Measurements from ENCODE around the gene DBR1. TPM values are rescaled to one million over a fixed set of nuclear protein-coding genes. Genes with fewer than 3 reads are reported as not detected.

The DBR1 gene
- 10 to 100 TPM; 20.0 to 22.3 TPM for total RNA-seq

GRCh38 chr3:138174421-138175131 lies at the start of gene DBR1:
DBR1 (minus strand) TSS chr3:138174921; CDS start chr3:138174795, 126 bp downstream.
- H3K4me1 Mint-ChIP-seq (ENCODE audit: low read depth): peaks cover 37% of the 10 kb centered on the region
- intact Hi-C loops (cut with micrococcal nuclease): loop anchor here (1.0 to 5.0 kb wide), 7 partner anchors 13 to 661 kb away; partner anchors contain the start of genes ARMC8, ESYT3 and NME9
- CTCF ChIA-PET: interaction anchor here (0.6 to 2.4 kb wide), 8 partner anchors 11 to 762 kb away, joined by 3 to 12 read pairs (median 4); partner anchors contain the start of gene ARMC8
- peak within 1 kb of the TSS; percentile 97 for H3K27ac Mint-ChIP-seq
- H3K9me3 Mint-ChIP-seq: no peaks in the 10 kb centered on the region
- H3K4me3 Mint-ChIP-seq: peak within 1 kb of the TSS; percentile 97
- peaks cover 22% of the 10 kb centered on the region for H3K36me3 Mint-ChIP-seq (ENCODE audit: low read depth)
- peak; percentile 89 for DNase-seq
- no peaks in the 10 kb centered on the region for H3K27me3 Mint-ChIP-seq (ENCODE audit: low read depth)

DNA sequence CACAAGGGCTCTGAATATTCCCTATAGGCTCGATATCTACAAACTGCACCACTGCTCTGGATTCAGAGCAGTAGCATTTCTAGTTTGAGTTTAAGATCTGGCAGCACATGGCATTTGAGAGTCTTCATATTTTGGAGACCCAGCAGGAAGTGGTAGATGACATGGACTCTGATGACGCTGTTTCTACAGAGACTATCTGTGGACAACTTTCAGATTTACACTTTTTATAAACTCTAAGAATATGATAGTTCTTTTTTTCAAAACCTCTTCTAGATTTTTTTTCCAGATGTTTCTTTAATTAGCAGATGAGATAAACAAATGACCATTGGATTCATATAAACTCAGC lies 48.2 kb upstream of the DBR1 start:
- no peak for DNase-seq
- Mint-ChIP-seq H3K4me3 (no peak overlapping the region), H3K27ac (no peak overlapping the region), H3K9me3 (no peaks in the 10 kb centered on the region), H3K27me3 (ENCODE audit: low read depth) (no peaks in the 10 kb centered on the region), H3K36me3 (ENCODE audit: low read depth) (peaks cover 33% of the 10 kb centered on the region), H3K4me1 (ENCODE audit: low read depth) (peaks cover 36% of the 10 kb centered on the region)
- CTCF ChIA-PET: no interaction called here
- intact Hi-C loops (cut with micrococcal nuclease): no loop called here

DNA sequence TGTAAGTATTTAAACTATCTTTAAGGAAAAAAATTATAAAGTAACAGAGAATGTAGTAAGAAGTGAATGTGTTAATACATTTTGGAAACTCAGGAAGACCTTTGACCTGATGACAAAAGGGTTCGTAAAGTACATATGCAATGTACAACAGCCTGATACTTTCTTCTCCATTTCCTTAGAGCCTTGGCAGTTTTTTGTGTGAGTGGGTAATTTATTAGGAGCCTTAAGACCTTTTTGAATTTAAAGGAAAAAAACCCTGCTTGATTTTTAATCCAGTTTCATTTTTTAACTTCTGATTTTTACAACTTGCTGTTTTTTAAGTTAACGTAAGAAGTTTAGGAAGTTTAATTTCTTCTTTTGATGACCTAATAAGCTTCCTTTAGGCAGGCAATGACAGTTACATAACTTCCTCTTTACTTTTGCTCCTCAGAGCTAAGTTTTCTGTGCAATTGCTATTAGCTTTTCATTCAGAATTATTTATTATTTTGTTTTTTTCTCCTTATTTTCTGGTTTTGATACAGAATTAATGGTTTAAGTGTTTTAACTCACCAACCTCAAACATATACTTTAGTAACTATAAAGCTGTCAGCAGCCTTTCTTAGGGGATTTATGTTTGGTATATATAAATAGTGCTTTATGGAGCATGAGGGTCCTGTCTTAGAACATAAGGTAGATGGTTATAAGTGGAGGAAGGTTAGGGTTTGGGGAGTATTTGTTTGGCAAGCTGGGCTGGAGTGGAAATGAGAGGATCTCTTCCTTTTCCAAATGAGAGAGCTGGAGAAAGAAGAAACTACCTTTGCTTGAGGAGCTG lies 47.6 kb upstream of the DBR1 start:
- no peak for DNase-seq
- Mint-ChIP-seq H3K27ac (no peak overlapping the region), H3K4me1 (ENCODE audit: low read depth) (peaks cover 40% of the 10 kb centered on the region), H3K27me3 (ENCODE audit: low read depth) (no peaks in the 10 kb centered on the region), H3K9me3 (no peaks in the 10 kb centered on the region), H3K36me3 (ENCODE audit: low read depth) (peaks cover 29% of the 10 kb centered on the region), H3K4me3 (no peak overlapping the region)
- intact Hi-C loops (cut with micrococcal nuclease): no loop called here
- CTCF ChIA-PET: no interaction called here

- no peak for DNase-seq
- Mint-ChIP-seq H3K9me3 (no peaks in the 10 kb centered on the region), H3K4me3 (no peak overlapping the region), H3K4me1 (ENCODE audit: low read depth) (peaks cover 42% of the 10 kb centered on the region), H3K27ac (no peak overlapping the region), H3K36me3 (ENCODE audit: low read depth) (peaks cover 25% of the 10 kb centered on the region), H3K27me3 (ENCODE audit: low read depth) (no peaks in the 10 kb centered on the region)
- CTCF ChIA-PET: interaction anchor here (1.1 to 1.3 kb wide), 2 partner anchors 17 to 110 kb away, joined by 3 read pairs; no protein-coding TSS in a partner anchor
- intact Hi-C loops (cut with micrococcal nuclease): no loop called here
These were observed 46.1 kb upstream of the DBR1 start for GRCh38 chr3:138220788-138221187.

- DNase-seq: no peak
- intact Hi-C loops (cut with micrococcal nuclease): no loop called here
- Mint-ChIP-seq H3K4me1 (ENCODE audit: low read depth) (peaks cover 42% of the 10 kb centered on the region), H3K9me3 (no peaks in the 10 kb centered on the region), H3K27ac (no peak overlapping the region), H3K27me3 (ENCODE audit: low read depth) (no peaks in the 10 kb centered on the region), H3K36me3 (ENCODE audit: low read depth) (peaks cover 21% of the 10 kb centered on the region), H3K4me3 (no peak overlapping the region)
- CTCF ChIA-PET: interaction anchor here (1.1 to 1.3 kb wide), 2 partner anchors 18 to 111 kb away, joined by 3 read pairs; no protein-coding TSS in a partner anchor
These were observed 45.5 kb upstream of the DBR1 start for GRCh38 chr3:138220242-138220641.

DNA sequence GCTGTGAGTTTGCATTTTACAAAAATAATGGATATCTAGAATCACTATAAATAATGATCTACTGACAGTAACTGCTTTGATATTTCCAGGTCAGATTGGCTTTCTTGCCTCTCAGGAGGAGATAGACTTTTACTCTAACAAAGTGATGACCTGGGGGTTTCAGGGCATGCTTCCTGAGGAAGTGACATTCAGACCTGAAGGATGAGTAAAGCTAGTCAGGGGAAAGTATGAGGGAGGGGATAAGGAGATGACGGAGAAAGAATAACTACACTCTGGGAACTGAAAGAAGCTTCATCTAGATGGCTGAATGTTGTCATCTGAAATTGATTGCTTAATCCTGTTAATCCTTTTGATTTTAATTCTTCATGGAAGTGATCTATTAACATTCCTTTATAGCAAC lies 44.5 kb upstream of the DBR1 start:
- H3K27ac Mint-ChIP-seq: peak overlapping the region; percentile 44
- CTCF ChIA-PET: interaction anchor here (1.2 kb wide), 1 partner anchor 65 kb away, joined by 4 read pairs; no protein-coding TSS in a partner anchor
- no peaks in the 10 kb centered on the region for H3K27me3 Mint-ChIP-seq (ENCODE audit: low read depth)
- no peak overlapping the region for H3K4me3 Mint-ChIP-seq
- peak; percentile 25 for DNase-seq
- intact Hi-C loops (cut with micrococcal nuclease): no loop called here
- H3K9me3 Mint-ChIP-seq: no peaks in the 10 kb centered on the region
- H3K4me1 Mint-ChIP-seq (ENCODE audit: low read depth): peaks cover 42% of the 10 kb centered on the region
- H3K36me3 Mint-ChIP-seq (ENCODE audit: low read depth): peaks cover 15% of the 10 kb centered on the region

- peaks cover 26% of the 10 kb centered on the region for H3K36me3 Mint-ChIP-seq (ENCODE audit: low read depth)
- H3K27me3 Mint-ChIP-seq (ENCODE audit: low read depth): no peaks in the 10 kb centered on the region
- intact Hi-C loops (cut with micrococcal nuclease): no loop called here
- no peak overlapping the region for H3K4me3 Mint-ChIP-seq
- H3K4me1 Mint-ChIP-seq (ENCODE audit: low read depth): peaks cover 20% of the 10 kb centered on the region
- no peak for DNase-seq
- CTCF ChIA-PET: interaction anchor here (0.6 to 1.0 kb wide), 3 partner anchors 10 to 563 kb away, joined by 3 to 4 read pairs (median 3); partner anchors contain the start of gene DBR1
- H3K9me3 Mint-ChIP-seq: no peaks in the 10 kb centered on the region
- no peak overlapping the region for H3K27ac Mint-ChIP-seq
These were observed 38.8 kb upstream of the DBR1 start for GRCh38 chr3:138213398-138214085.

DNA sequence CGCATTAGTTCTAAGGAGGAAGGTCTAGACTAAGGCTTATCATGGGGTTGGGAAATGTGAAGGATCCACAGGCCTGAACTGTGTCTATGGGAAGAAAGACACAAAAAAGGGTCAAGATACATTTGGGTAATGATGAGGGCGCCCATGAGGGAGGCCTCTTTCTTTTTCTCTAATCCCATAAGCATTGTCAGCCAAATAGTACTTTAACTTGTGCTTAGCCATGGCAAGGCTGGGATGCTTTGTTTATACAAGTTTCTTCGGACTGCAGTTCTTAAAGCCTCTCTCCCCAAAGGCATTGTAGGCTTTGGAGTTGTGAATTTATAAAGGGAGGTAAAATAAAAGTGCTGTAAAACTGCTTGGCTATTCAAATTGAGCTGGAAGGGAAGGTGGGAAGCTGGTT lies 35.8 kb upstream of the DBR1 start:
- DNase-seq: no peak
- intact Hi-C loops (cut with micrococcal nuclease): no loop called here
- Mint-ChIP-seq H3K4me3 (no peak overlapping the region), H3K36me3 (ENCODE audit: low read depth) (peaks cover 35% of the 10 kb centered on the region), H3K4me1 (ENCODE audit: low read depth) (peaks cover 17% of the 10 kb centered on the region), H3K27me3 (ENCODE audit: low read depth) (no peaks in the 10 kb centered on the region), H3K9me3 (no peaks in the 10 kb centered on the region), H3K27ac (no peak overlapping the region)
- CTCF ChIA-PET: interaction anchor here (0.7 to 0.9 kb wide), 2 partner anchors 20 to 73 kb away, joined by 3 read pairs; no protein-coding TSS in a partner anchor

DNA sequence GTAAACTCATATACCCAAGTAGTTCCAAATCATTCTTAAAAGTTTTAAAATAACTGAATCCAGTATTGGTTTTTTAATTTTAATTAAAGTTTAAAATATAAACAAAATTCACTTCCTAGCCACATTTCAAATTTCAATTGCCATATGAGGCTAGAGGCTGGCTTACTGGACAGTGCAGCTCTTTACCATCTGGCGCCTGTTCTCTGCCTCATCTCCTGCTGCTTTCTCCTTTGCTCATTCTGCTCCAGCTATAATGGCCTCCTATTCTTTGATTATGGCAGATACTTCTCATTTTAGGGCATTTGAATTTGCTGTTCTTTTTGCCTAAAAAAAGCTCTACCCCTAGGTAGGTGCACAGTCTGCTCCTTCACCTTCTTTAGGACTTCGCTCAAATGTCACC lies 31.5 kb upstream of the DBR1 start:
- intact Hi-C loops (cut with micrococcal nuclease): no loop called here
- H3K36me3 Mint-ChIP-seq (ENCODE audit: low read depth): peaks cover 13% of the 10 kb centered on the region
- H3K27me3 Mint-ChIP-seq (ENCODE audit: low read depth): no peaks in the 10 kb centered on the region
- DNase-seq: no peak
- no peaks in the 10 kb centered on the region for H3K9me3 Mint-ChIP-seq
- CTCF ChIA-PET: no interaction called here
- H3K4me1 Mint-ChIP-seq (ENCODE audit: low read depth): peaks cover 34% of the 10 kb centered on the region
- H3K4me3 Mint-ChIP-seq: no peak overlapping the region
- H3K27ac Mint-ChIP-seq: no peak overlapping the region

DNA sequence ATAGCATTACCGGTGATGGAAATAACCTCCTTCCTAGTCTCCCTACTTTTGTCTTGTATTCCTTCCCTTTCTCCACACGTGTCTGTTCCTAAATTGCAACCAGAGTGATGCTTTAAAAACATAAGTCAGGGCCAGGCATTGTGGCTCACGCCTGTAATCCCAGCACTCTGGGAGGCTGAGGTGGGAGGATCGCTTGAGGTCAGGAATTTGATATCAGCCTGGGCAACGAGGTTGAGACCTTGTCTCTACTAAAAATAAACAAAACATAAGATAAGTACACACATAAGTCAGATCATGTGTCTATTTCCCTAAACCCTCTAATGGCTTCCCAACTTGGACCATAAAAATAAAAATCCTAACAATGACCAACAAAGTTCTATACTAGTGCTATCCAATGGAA lies 30.8 kb upstream of the DBR1 start:
- DNase-seq: no peak
- CTCF ChIA-PET: no interaction called here
- intact Hi-C loops (cut with micrococcal nuclease): no loop called here
- Mint-ChIP-seq H3K27me3 (ENCODE audit: low read depth) (no peaks in the 10 kb centered on the region), H3K36me3 (ENCODE audit: low read depth) (peaks cover 13% of the 10 kb centered on the region), H3K4me1 (ENCODE audit: low read depth) (peaks cover 34% of the 10 kb centered on the region), H3K9me3 (no peaks in the 10 kb centered on the region), H3K27ac (no peak overlapping the region), H3K4me3 (no peak overlapping the region)

- CTCF ChIA-PET: no interaction called here
- Mint-ChIP-seq H3K4me1 (ENCODE audit: low read depth) (peaks cover 47% of the 10 kb centered on the region), H3K9me3 (no peaks in the 10 kb centered on the region), H3K27me3 (ENCODE audit: low read depth) (no peaks in the 10 kb centered on the region), H3K4me3 (no peak overlapping the region), H3K27ac (no peak overlapping the region), H3K36me3 (ENCODE audit: low read depth) (peaks cover 12% of the 10 kb centered on the region)
- no peak for DNase-seq
- intact Hi-C loops (cut with micrococcal nuclease): no loop called here
These were observed 29.2 kb upstream of the DBR1 start for GRCh38 chr3:138203938-138204337.
